NCI-H2196 treated with DMSO at 0.1 percent for 48 hours (cell line): ENCODE measurements around the gene FBXL17.

Experiments used
- DNase-seq: peaks from one replicate; lab custom pipeline; 2025; ENCODE audit not compliant: unreplicated experiment; lab: John Stamatoyannopoulos, UW

The FBXL17 gene

DNA sequence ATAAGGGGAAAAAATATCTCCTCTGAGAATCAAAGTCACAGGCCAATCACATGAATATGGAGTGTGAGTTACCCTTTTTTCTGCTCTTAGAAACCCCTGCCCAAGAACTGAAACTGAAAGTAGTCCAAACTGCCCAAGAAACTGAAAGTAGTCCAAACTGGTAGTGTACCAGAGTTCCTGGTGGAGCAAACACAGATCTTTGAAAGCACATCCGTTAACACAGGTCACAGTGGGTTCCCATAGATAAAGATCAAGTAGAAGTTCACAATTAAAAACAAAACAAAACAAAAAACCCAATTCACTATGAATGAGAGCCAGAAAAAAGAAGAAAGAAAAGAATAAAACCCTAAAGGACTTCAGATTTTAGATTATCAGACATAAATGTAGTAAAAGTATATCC, 378.7 kb downstream of the FBXL17 start:
- DNase-seq, result no peak

DNA sequence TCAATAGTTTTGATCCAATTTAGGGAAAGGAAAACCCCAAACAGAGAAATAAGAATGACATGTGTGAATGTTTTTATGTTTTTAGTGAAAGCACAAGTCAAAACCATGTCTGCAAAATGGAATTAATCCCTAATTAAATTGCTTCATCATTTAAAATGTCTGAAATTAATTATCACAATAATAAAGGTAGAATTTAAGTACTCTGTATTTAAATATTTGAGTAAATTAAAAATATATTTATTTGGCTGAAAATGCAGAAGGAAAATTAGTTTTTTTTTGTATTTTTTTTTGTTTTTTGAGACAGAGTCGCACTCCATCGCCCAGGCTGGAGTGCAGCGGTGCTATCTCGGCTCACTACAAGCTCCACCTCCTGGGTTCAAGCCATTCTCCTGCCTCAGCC, 380.7 kb downstream of the FBXL17 start:
- DNase-seq, result no peak

DNA sequence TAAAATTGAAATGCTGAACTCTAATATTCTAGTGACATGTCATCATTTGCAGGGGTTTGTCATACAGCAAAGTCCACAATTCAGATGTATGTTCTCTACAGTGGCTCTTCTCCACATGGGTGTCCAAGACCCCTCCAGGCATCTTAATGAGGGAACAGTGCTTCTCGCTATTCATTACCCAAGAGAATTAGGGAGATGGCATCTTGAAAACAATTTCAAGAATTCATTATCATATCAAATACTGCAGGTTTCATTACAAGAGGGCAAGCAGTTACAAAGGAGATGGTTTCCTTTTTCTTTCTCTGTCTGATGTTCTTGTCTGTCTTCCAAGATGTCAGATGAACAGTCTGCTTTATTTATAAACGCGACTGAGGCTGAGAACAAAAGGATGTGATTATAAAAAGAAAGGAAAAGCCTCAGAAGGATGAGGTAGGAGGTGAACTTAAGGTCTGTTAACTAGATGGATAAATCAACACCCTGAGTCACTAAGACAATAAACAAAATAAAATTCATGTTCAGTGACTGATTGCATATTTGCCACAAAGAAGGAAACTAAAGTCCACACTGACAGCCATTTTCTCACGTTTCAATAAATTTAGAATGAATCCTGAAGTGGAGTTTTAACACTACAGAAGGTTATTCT, 384.4 kb downstream of the FBXL17 start:
- no peak for DNase-seq

DNA sequence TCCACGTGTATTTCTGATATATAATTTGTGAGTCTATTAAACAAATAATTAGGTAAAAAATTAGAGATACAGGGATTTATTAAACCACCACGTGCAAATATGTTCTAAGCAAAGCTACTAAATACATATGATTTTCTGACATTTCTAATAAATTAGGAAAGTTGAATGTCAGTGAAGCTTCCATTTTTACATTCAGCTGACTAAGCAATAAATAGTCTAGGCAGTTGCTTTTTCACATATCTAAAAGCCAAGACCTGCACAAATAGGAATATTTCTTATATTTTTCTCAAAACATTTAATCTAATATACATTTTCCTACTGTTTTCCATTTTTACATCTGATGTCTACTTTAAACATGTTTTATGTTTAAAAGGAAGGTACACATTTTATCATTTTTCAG, 388.6 kb downstream of the FBXL17 start:
- DNase-seq, result no peak

DNA sequence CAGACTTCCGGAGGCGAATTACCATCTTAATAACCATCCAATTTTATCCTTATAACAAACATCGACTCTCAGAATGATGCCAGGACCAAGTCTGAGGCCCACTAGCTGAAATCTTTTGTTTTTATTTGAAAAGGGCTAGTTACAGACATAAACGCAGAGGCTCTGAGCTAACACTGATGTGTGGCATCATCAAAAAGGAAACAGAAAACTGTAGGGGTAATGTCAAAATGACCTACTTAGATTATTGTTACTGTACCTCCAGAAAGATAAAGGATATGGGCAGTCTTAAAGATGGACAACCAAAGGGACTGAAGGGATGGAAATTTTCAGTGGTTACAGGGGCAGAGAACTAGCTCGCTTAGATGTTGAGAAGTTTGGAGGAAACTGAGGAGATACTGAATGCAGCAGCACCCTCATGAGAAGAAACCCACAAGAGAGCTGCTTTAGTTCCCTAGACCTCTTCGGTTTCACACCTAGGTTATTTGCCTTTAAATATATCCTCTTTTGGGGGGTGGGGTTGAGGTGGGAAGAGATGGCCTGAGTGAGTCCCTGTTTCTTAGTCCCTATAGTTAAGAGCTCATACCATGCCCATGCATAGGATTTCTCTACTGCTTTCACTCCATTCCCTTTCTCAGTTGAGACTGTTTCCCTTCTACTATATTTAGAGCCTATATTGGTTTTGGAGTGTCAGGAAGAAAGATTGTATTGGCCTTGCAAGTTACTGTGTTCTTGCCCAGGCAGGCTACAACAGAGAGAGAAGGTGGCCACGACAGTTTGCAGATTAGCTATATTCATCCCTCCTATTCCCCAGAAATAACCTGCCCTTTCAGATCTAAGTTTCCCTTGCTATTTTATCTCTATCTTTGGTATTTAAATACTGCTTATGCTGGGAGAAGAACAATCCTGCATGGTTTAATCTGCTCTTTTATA, 390.8 kb downstream of the FBXL17 start:
- no peak for DNase-seq

DNA sequence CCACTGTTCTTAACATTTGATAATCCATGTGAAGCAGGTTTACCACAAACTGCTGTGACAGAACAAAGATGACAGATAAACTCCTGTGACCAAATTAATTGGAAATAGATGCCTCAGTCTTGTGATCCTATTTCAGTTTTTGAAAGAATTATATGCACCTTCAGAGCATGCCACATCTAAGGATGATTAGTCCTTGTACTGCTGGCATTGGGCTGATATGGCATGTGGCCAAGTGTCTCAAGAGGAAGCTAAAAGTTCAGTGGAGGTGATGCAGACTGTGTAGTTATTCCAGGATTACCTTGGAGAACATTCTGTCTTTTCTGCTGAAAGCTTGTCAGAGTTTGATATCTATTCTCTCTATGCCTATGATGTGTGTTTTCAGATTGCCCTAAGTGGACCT, 396.8 kb downstream of the FBXL17 start:
- no peak for DNase-seq

DNA sequence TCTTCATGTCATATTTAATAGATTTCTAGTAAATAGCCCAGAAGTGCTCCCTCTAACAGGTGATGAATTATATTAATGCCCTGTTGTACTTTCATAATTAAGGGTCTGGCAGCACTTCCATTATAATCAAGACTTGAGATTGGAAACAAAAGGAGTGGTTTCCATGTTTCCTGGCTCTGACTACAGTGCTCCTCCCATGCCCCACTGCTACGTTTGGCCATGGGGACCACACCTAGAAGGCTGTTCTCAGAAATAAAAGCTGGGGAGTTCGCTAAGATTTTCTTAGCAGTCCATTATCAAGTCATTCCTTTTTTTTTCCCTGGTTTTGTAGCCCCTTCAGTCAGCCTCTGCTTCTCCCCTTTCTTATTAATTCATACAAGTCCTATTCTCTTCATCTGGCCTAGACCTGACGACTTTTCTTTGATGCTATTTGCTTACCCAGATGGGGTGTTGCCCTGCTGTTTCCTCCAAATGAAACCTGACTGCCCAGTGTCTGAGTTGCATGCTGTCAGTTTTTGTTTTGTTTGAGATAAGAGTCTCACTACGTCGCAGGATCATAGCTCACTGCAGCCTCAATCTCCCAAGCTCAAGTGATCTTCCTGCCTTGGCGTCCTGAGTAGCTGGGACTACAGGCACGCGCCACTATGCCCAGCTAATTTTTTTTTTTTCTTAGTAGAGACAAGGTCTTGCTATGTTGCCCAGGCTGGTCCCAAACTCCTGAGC, 399.0 kb downstream of the FBXL17 start:
- no peak for DNase-seq

DNA sequence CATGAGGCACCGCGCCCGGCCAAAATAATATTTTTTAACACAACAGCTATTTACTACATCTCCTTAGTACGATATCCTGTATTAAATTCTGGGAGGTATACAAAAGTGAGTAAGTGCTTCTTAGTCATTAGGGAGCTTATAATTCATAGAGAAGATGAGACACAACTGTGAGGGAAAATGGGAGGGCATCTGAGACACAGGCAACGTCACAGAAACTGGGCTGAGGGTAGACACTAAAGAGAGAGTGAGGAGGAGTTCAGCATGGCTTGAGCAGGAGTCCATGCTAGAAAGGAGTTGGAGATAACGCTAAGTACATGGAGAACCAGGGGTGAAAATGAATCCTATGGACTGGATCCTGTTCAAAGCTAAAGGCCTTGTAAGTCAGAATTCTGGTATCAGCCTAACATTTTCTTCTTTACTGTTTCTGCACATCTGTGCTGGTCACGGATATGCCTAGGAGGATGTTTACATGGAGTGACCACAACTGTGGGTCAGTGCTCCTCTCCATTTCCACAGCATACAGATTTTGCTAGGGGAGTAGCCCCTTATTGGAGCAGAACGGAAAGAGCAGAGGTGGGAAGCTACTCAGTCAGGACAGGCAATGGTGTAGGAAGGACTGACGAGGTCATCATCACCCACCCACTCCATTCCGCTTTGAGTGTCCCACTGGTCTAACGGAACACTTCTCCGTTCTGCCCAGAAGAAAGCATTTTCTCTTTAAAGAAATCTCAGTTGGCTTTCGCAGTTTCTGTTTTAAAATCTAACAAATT, 400.8 kb downstream of the FBXL17 start:
- no peak for DNase-seq

DNA sequence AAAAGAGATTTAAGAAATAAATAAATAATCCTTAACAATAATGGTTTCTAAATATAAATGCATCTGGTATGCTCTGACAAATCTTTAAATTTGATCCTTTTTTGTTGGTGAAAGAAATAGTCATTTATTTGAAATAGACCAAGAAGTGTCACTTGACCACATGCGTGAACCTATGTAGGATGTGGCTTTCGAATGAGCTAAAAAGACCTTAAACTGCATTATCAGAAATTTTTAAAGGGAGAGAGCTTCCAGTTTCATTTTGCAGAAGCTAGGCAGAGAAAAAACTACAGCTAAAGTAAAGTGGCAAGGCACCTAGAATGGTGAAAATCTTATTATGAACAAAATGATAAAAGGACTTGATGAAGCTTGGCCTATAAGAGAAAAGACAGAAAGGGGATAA, 402.0 kb downstream of the FBXL17 start:
- no peak for DNase-seq

DNA sequence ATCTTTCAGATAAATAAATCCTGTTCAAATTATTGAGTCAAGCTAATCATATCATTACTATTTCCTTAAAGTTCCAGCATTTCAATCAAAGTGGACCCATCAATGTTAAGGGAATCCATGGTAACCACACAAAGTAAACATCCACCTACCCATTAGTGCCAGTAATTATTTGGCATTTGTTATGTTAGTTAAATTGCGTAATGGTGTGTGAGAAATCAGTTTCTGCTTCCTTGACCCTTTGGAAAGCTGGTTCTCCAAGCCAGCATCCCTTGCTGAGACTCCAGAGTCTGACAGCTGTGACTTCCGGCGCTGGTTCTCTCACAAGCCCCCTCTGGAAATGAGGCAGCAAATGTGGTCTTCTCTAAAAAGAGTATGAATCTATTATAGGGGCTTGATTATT, 402.6 kb downstream of the FBXL17 start:
- DNase-seq, result no peak

DNA sequence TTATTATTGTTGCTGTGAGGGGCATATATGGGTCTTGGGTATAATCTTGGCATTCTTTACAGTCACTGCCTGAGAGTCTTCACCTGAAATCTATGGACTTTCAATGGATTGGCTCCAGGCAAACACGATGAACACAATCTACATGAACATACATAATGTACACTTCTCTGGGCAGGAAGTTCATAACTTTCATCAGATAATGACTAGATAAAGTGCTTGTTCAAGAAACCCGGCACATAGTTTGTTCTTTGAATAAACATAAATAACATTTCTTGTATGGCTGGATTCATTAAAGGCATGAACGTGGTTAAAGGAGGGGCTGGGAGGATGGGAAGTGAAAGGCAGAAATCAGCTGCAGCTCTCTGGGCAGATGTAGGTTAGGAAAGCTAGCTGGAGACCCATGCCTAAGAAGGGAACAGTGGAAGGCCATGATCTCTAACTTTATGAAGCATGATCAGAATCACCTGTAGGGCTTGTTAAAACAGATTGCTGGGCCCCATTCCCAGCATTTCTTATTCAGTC, 404.3 kb downstream of the FBXL17 start:
- no peak for DNase-seq

DNA sequence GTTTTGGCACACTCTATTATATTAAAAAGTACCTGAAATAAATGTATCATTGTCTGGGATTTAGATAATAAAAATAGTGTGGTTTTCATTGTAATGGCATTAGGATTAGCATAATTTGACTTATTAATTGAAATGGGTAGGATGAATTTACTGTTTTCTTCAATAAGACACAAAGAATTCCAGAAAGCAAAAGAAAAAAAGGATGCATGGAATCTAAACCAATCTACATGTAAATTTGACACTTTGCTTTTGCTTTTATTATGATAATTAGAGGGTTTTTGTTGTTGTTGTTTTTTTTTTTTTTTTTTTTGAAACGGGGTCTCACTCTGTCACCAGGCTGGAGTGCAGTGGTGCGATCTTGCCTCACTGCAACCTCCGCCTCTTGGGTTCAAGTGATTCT, 406.3 kb downstream of the FBXL17 start:
- DNase-seq, result no peak

DNA sequence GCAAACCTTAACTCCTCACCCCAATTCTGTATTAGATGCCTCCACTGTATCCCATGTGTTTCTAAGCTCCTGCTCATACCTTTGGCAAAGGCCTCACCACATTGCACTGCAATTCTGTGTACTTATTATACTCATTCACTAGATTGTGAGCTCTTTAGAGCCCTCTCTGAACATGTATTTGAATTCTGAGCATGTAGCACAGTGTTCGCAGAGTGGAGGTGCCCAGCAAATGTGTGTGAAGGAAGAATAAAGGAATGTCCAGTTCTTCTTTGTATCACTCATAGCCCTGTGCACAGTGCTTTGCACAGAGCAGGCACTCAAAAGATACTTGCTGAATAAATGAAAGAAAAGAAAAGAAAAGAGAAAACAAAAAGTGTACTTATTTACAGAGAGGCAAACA, 410.1 kb downstream of the FBXL17 start:
- no peak for DNase-seq

DNA sequence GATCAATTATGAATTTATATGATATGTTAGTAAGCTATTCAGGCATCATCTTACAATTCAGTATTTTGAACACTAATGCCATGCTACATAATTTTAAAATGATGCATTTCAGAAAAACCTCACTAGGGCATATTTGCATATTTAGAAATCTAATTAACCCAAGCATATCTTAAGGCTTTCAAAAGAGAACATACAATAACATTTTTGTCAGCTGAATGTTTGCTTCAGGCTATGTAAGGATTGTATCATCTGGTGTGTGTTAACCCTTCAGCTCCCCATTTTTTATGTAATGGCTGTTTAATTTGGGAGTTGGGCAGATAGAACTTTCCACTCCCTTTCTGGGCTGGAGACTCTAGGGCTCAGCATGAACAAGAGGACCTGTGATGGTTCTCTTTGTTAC, 412.1 kb downstream of the FBXL17 start:
- no peak for DNase-seq

DNA sequence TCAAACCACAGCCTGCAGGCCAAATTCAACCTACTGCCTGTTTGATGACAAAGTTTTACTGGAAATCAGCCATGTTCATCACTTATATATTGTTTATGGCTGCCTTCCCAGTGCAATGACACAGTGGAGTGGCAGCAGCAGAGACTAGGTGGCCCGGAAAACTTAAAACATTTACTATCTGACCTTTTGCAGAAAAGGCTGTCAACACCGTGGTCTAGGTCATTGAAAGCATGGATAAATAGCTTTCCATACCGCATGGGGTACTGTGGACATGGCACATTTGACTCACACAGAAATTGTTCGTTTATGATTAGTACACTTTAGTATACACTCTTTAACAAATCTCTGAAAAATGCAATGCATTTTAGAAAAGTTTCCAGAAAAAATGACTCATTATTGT, 412.9 kb downstream of the FBXL17 start:
- no peak for DNase-seq

DNA sequence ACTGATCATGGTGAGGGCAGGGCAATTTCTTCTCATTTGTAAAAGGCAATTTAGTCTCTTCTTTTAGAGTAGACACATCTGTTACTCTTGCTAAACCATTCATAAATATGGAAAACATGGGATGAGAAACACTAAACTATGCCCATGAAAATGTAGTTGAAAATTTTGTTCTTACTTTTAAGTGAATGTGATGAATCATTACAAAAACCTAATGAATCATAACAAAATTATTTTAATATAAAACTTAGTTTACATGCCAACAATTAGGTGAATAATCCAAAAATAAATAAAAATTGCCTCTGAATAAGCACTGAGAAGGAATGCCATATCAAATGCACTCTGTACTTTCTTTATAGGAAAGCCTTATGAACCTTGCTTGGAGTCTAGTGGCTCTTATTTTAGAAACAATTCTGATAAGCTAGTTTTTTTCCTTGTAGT, 413.5 kb downstream of the FBXL17 start:
- DNase-seq, result no peak

DNA sequence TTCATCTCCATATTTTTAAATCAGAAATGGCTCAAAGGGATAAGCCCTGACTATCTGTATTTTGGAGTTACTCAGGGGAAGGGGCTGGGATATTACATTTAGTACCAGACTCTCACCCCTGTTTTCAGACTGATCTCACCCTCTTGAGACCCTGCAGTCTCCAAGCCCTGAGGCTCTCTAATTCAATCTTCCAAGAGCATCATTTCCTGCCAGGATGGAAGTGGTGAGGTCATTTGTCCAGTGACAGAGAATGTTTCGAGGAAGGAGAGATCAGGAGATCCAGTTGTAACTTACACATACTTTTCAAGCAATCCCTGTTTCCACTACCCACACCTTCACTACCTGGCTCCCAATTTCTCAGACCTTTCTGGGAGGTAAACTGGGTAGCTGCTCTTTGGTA, 415.7 kb downstream of the FBXL17 start:
- DNase-seq, result no peak

DNA sequence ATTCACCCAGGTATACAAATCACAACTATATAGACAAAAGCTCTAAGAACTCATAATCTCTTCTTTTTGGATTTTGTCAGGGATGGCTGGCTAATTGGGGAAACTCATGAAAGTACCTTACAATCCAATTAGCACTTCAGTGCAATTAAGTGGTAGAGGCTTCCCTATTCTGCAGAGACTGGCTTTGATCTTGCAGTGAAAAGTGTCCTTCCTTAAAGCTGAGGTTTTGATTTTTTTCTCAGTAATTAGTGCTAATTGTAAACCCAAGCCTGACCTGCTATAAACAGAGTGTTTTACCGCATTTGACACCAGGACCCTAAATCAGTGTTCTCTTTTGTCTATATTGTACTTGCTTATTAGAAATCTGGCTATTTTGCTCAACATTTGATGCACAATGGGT, 417.2 kb downstream of the FBXL17 start:
- no peak for DNase-seq

DNA sequence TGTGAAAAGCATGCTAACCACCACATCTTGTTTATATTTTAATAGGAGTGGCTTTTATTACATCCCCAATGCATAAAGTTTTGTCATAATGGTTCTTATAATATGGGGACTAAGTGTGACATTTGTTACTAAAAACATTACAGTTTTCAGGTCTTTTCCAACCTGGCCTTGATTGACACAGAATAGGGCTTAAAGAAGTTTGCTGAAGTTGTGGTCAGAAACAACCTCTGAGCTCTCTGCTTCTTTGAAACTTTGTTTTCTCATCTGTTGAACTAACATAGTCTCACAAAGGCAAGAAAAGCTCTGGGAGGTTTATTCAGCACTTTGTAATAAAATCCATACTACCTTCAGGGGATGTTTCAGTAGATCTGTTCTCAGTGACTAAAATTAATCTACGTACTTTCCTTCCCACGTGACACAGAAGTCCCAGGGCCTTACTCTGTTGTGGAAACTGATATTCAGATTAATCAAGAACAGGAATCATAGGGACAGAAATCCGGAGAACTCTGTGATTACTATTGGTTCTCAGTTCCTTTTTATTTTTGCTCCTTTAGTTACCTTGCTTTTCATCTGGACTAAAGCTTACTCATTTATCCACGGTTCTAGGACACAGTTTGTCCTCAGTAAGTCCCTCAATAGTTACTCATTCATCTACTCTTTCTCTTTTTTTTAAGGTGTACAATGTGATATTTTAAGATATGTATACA, 422.2 kb downstream of the FBXL17 start:
- DNase-seq, result no peak

DNA sequence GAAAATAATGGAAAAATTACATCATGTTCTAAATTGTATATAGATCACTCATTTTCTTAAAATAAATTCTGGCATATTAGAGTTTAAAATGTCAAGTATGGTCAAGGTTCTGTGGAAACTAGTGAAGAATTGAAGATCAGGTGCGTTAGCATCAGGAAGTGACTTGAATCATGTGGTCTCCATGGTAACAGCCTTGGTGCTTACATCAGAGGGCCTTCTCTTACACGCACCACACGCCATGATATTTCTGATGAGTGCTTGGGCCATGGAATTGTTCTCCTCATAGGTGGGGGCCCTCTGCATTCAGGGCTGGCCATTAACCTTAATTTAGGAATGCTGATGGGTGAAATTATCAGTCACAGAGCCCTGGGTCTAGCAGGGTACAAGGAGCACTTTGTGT, 423.0 kb downstream of the FBXL17 start:
- no peak for DNase-seq
